Measurements from ENCODE around the gene SLC18A3. TPM values are rescaled to one million over a fixed set of nuclear protein-coding genes. Genes with fewer than 3 reads are reported as not detected.

The SLC18A3 gene
- total RNA-seq, 4 donors from 2014 or later: 0.07 TPM; not detected in 3

DNA sequence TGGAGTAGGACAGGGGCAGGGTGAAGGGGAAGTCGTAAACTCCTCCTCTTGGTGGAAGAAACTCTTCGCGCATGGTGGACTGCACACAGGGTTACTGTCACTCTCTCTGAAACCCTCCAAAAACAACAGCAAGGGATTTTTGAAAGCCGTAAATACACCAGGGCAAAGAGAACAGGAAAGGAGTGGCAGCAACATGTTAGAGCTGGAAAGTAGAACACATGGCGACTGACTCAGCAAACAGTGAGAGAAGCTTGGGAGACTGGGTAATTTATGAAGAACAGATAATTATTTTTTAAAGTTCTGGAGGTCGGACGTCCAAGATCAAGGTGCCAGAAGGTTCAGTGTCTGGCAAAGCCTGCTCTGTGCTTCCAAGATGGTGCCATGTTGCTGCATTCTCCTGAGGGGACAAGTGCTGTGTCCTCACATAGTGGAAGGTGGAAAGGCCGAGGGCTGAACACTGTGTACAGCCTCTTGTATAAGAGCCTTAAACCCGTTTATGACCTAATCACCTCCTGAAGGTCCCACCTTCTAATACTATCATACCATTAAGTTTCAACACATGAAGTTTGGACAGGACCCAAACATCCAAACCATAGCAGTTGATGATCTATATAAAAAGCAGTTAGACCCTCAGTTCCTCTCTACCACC, 46.9 kb downstream of the SLC18A3 start:
- Histone ChIP-seq H3K27ac (no peak overlapping the region), H3K9me3 (no peaks in the 10 kb centered on the region), H3K4me1 (no peaks in the 10 kb centered on the region), H3K4me3 (no peak overlapping the region), H3K27me3 (no peaks in the 10 kb centered on the region), H3K36me3 (no peaks in the 10 kb centered on the region)
- no peak for TF ChIP-seq POLR2A (IDR thresholded peaks at IDR 0.05)
- TF ChIP-seq, protein P1, sequence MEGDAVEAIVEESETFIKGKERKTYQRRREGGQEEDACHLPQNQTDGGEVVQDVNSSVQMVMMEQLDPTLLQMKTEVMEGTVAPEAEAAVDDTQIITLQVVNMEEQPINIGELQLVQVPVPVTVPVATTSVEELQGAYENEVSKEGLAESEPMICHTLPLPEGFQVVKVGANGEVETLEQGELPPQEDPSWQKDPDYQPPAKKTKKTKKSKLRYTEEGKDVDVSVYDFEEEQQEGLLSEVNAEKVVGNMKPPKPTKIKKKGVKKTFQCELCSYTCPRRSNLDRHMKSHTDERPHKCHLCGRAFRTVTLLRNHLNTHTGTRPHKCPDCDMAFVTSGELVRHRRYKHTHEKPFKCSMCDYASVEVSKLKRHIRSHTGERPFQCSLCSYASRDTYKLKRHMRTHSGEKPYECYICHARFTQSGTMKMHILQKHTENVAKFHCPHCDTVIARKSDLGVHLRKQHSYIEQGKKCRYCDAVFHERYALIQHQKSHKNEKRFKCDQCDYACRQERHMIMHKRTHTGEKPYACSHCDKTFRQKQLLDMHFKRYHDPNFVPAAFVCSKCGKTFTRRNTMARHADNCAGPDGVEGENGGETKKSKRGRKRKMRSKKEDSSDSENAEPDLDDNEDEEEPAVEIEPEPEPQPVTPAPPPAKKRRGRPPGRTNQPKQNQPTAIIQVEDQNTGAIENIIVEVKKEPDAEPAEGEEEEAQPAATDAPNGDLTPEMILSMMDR (IDR thresholded peaks at IDR 0.05): no peak
- no peak for DNase-seq
- intact Hi-C loops (cut with DNase I; ENCODE audit: low total_unique reads): no loop called here

DNA sequence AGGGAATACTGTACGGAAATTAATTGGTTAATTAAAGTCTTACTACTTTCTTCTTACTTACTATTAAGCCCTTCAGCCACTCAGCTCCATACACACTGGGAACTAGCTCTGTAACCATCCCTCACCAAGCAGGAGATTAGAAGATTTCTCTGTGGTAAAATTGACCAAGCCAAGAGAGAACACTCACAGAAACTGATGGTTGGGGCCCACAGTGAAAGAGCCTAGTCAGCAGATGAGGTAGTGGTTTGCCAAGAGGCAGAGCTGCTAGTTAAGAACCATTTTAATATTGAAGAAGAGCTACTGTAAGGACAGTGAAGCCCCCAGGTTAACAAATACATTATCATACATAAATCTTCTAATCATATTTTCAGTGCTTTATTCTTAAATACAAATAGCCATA, 47.5 kb downstream of the SLC18A3 start:
- H3K27ac ChIP-seq: no peak overlapping the region
- intact Hi-C loops (cut with DNase I; ENCODE audit: low total_unique reads): no loop called here
- H3K9me3 ChIP-seq: no peaks in the 10 kb centered on the region

DNA sequence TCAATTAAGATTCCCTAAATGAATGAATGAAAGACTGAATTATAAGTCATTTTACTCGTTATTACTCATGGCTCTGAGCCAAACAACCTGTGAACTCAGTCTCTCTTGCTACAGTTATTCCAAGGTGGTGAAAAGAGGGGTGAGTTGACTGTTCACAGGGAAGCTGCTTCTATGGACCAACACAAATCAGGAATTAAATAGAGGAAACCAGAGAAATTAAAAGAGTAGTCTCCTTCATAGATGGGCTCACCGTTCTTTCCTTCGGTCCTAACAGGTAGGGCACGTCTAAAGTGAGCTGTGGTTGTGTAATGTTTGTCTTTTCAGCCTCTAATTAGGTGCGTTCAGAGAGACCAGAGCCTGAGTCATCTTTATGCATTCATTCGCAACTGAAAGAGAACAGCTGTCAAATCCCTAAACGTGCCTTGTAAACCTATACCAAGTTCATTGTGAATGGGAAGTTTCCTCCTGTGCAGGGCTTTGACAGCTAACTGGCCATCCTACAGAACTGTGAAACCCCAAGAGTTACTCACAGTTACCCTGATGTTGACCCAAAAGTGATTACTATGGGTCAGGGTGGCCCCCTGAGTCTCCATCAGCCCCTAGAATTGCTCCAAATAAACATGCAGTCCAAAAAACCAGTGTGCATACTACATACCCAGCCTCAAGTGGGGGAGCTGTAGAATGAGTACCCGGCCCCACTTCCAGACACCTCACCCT, 51.2 kb downstream of the SLC18A3 start:
- TF ChIP-seq POLR2A (IDR thresholded peaks at IDR 0.05): no peak
- TF ChIP-seq, protein P1 (IDR thresholded peaks at IDR 0.05): no peak
- H3K4me1 ChIP-seq: no peaks in the 10 kb centered on the region
- H3K27ac ChIP-seq: no peak overlapping the region
- H3K36me3 ChIP-seq: no peaks in the 10 kb centered on the region
- H3K9me3 ChIP-seq: no peaks in the 10 kb centered on the region
- no peak overlapping the region for H3K4me3 ChIP-seq
- no peaks in the 10 kb centered on the region for H3K27me3 ChIP-seq
- no peak for DNase-seq
- intact Hi-C loops (cut with DNase I; ENCODE audit: low total_unique reads): no loop called here

More for the DNA sequence above, 47.5 kb downstream of the SLC18A3 start:
- Histone ChIP-seq H3K27me3 (no peaks in the 10 kb centered on the region), H3K36me3 (no peaks in the 10 kb centered on the region), H3K4me3 (no peak overlapping the region), H3K4me1 (no peaks in the 10 kb centered on the region)
- TF ChIP-seq POLR2A (IDR thresholded peaks at IDR 0.05): no peak
- TF ChIP-seq, protein P1 (IDR thresholded peaks at IDR 0.05): no peak
- DNase-seq: no peak

Other genes with a start within 250 kb of the SLC18A3 start
- under 1 TPM in 1 of 4 donors, not detected in 3; 0.14 TPM for gene DRGX, start 214.2 kb upstream of the SLC18A3 start, total RNA-seq
- 10 to 100 TPM in 2 of 4 donors, 1 to 10 TPM in 2; 7.9 to 25.1 (median 16.3) TPM for gene ERCC6, start 71.2 kb upstream of the SLC18A3 start, total RNA-seq
- gene CHAT, start 3.7 kb downstream of the SLC18A3 start, total RNA-seq: not detected
- not detected for gene C10orf53, start 69.3 kb downstream of the SLC18A3 start, total RNA-seq
- gene OGDHL, start 152.0 kb downstream of the SLC18A3 start, total RNA-seq: 1 to 10 TPM in 1 of 4 donors, under 1 TPM in 1, not detected in 2; 0.15 to 5.9 TPM

All from uterus (tissue), 4 donors.